Adrenal gland (tissue), 12 donors: ENCODE data around the gene DCUN1D4. TPM values are rescaled to one million over a fixed set of nuclear protein-coding genes. Genes with fewer than 3 reads are reported as not detected.
"Not testable (repeated sequence)": the region's sequence is repeated elsewhere in the genome, so short reads cannot be mapped to it uniquely, and the experiment has no call there.

Source experiments
- DNase-seq, 7 donors: peaks; one replicate each; pipeline ENCODE4 v3.0.0-alpha.2; 2019 to 2020
- H3K27ac ChIP-seq, 5 donors: fragments of 200-600 bp; sonication (generic) in 4 of 5; 1 replicate in 3 of 5; 2 replicates in 2 of 5; pipeline versions ENCODE4 v1.5.1 to v1.8.0; 2016 to 2020; ENCODE audit warnings: mild to moderate bottlenecking in 1 of 5
- H3K27me3 ChIP-seq: fragments of 200-600 bp; 2 replicates; pipeline ENCODE4 v1.8.0; 2021
- H3K36me3 ChIP-seq, 2 donors: fragments of 200-600 bp; replicated peaks in 1 of 2; 1 replicate in 1 of 2; 2 replicates in 1 of 2; pipeline versions ENCODE4 v1.5.1 to v1.8.0; 2018 to 2022
- H3K4me1 ChIP-seq, 2 donors: fragments of 200-600 bp; replicated peaks in 1 of 2; 1 replicate in 1 of 2; 2 replicates in 1 of 2; pipeline versions ENCODE4 v1.5.1 to v1.8.0; 2018 to 2021
- H3K4me3 ChIP-seq, 4 donors: fragments of 200-600 bp; sonication (generic) in 3 of 4; one replicate each; pipeline ENCODE4 v1.5.1; 2016 to 2018
- H3K9me3 ChIP-seq, 3 donors: fragments of 200-600 bp; sonication (generic) in 1 of 3; replicated peaks in 1 of 3; 1 replicate in 2 of 3; 2 replicates in 1 of 3; pipeline versions ENCODE4 v1.5.1 to v1.8.0; 2016 to 2021
- CTCF ChIP-seq, 6 experiments: fragments of 450-650 bp in 4 of 6; fragments of 200-600 bp in 2 of 6; sonication (generic) in 1 of 6; IDR thresholded peaks; 1 replicate in 5 of 6; 2 replicates in 1 of 6; pipeline versions ENCODE4 v1.5.1 to v1.8.0; 2016 to 2021; ENCODE audit warnings: antibody characterized with exemption in 6 of 6, mild to moderate bottlenecking in 2 of 6, moderate library complexity in 1 of 6
- POLR2A ChIP-seq, 2 donors: fragments of 450-650 bp; IDR thresholded peaks; one replicate each; pipeline ENCODE4 v1.6.1; 2017; ENCODE audit warnings: antibody characterized with exemption in 2 of 2, mild to moderate bottlenecking in 2 of 2, moderate library complexity in 1 of 2
- WGBS, 4 donors: extraction: QIAGEN DNeasy Blood & Tissue Kit in 2 of 4; methylation state at CpG; one replicate each; pipeline versions ENCODE4 v1.1.5 to v1.1.7; 2013 to 2017; 5-methylcytosine and 5-hydroxymethylcytosine counted together
- intact Hi-C, 2 donors: fragments of 100-400 bp; cut with DNase I; formaldehyde crosslinking; loops; one replicate each; pipeline versions ENCODE4 v1.14.1 to v1.15.0; 2022 to 2023
- polyA plus RNA-seq, 3 donors: library from polyadenylated mRNA; stranded (reverse); fragments of 200-250 nt in 2 of 3; fragments of 350-450 nt in 1 of 3; fragmentation: Illumina TruSeq in 1 of 3; extraction: RNeasy Lipid Tissue Mini Kit (QIAGEN cat#74804) in 1 of 3; gene quantifications; one replicate each; pipeline ENCODE4 v1.2.3, GENCODE V29; 2013 to 2014
- total RNA-seq, 9 donors: library from RNA; depleted of rRNA in 4 of 9; stranded (reverse); fragments of >200 nt in 4 of 9; fragments of 120-200 nt in 1 of 9; fragmentation: NEBNext Ultra II Directional in 1 of 9; extraction: Animal tissue kit (Norgen Biotek cat#: 25700) in 1 of 9; gene quantifications; one replicate each; pipeline versions ENCODE4 v1.1.0 to v1.2.4, GENCODE V29; 2013 to 2023
- donor health status: healthy with polysubstance abuse.
- donor health status: Bipolar disorder and iron deficiency.
- donor health status: DM: yes; HTN: yes; CAD: no.
- donor health status: DM: no; HTN: no; CAD: no.
- donor health status: DM: no; HTN: no; CAD: no.
- donor health status: DM: yes; HTN: yes; CAD: no.

The DCUN1D4 gene
- total and polyA plus RNA-seq, 12 donors: 25.0 to 86.2 (median 46.9) TPM

GRCh38 chr4:51890760-51891159, 47.8 kb downstream of the DCUN1D4 start:
- H3K4me1 ChIP-seq: peaks cover 0 to 4% of the 10 kb centered on the region in 2 donors
- TF ChIP-seq CTCF (IDR thresholded peaks at IDR 0.05) (no peak), POLR2A (IDR thresholded peaks at IDR 0.05) (no peak)
- intact Hi-C loops: loop anchor here in 1 of 2 donors (10.0 kb wide), 1 partner anchor 134 kb away; the partner anchor contains the start of gene LRRC66
- no peak overlapping the region for H3K27ac ChIP-seq
- H3K27me3 ChIP-seq: no peaks in the 10 kb centered on the region
- DNase-seq: no peak
- H3K4me3 ChIP-seq: no peak overlapping the region
- WGBS, 4 donors: 90 to 100% (median 98%) methylated on average over 1 of the region's 1 CpG
- H3K36me3 ChIP-seq: peaks cover 0 to 34% of the 10 kb centered on the region in 2 donors
- no peaks in the 10 kb centered on the region for H3K9me3 ChIP-seq

GRCh38 chr4:51893402-51893801, 50.4 kb downstream of the DCUN1D4 start:
- H3K4me1 ChIP-seq, H3K27ac ChIP-seq, H3K4me3 ChIP-seq, H3K9me3 ChIP-seq, H3K27me3 ChIP-seq, DNase-seq: not testable (repeated sequence)
- WGBS, 4 donors: 95 to 99% (median 97%) methylated on average over 16 of the region's 16 CpGs
- H3K36me3 ChIP-seq: peaks cover 0 to 21% of the 10 kb centered on the region in 2 donors
- intact Hi-C loops: loop anchor here in 1 of 2 donors (10.0 kb wide), 1 partner anchor 131 kb away; the partner anchor contains the start of gene LRRC66

GRCh38 chr4:51894059-51894645, 51.2 kb downstream of the DCUN1D4 start:
- H3K4me1 ChIP-seq: peaks cover 0 to 8% of the 10 kb centered on the region in 2 donors
- H3K27ac ChIP-seq: no peak overlapping the region
- DNase-seq: no peak
- no peaks in the 10 kb centered on the region for H3K27me3 ChIP-seq
- no peak overlapping the region for H3K4me3 ChIP-seq
- WGBS, 4 donors: 89 to 94% (median 93%) methylated on average over 1 of the region's 1 CpG
- peaks cover 0 to 17% of the 10 kb centered on the region in 2 donors for H3K36me3 ChIP-seq
- TF ChIP-seq CTCF (IDR thresholded peaks at IDR 0.05) (no peak), POLR2A (IDR thresholded peaks at IDR 0.05) (no peak)
- H3K9me3 ChIP-seq: no peaks in the 10 kb centered on the region
- intact Hi-C loops: loop anchor here in 1 of 2 donors (10.0 kb wide), 1 partner anchor 131 kb away; the partner anchor contains the start of gene LRRC66

GRCh38 chr4:51895158-51895557, 52.2 kb downstream of the DCUN1D4 start:
- intact Hi-C loops: loop anchor here in 1 of 2 donors (10.0 kb wide), 1 partner anchor 130 kb away; the partner anchor contains the start of gene LRRC66
- H3K9me3 ChIP-seq: no peaks in the 10 kb centered on the region
- TF ChIP-seq CTCF (IDR thresholded peaks at IDR 0.05) (no peak), POLR2A (IDR thresholded peaks at IDR 0.05) (no peak)
- DNase-seq: no peak
- 76 to 92% (median 86%) methylated on average over 3 of the region's 3 CpGs for WGBS, 4 donors
- no peaks in the 10 kb centered on the region for H3K27me3 ChIP-seq
- H3K4me3 ChIP-seq: no peak overlapping the region
- peaks cover 0 to 15% of the 10 kb centered on the region in 2 donors for H3K36me3 ChIP-seq
- H3K27ac ChIP-seq: no peak overlapping the region
- H3K4me1 ChIP-seq: peaks cover 0 to 8% of the 10 kb centered on the region in 2 donors
